ENCODE data around the gene CDK6. TPM values are rescaled to one million over a fixed set of nuclear protein-coding genes. Genes with fewer than 3 reads are reported as not detected.

Gene CDK6
- polyA plus RNA-seq, 1 experiment = 29.2 TPM

DNA sequence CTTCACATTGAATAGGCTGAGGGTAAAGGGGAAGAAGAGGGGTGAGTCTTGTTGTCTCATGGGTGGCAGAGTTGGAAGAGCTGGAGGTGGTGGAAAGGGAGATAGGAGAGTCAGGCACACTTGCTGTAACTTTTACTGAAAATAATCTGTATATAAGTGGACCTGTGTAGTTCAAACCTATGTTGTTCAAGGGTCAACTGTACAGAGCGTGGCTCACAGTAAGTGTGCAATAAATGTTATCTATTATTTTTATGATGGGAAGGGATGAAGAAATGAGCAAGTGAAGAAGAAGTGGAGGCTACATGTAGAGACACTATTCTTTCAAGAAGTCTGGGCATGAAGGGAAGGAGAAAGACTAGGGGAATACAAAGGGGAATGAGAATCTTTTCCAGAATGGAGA is 174.7 kb downstream of the CDK6 start:
- no peak overlapping the region for H3K4me3 ChIP-seq (ENCODE audit: low read depth, low read length)
- CTCF ChIA-PET = interaction anchor here (1.9 kb wide), 1 partner anchor 70 kb away, joined by 5 read pairs; no protein-coding TSS in a partner anchor
- POLR2A ChIA-PET = interaction anchor here (0.6 kb wide), 1 partner anchor 28 kb away, joined by 3 read pairs; no protein-coding TSS in a partner anchor

DNA sequence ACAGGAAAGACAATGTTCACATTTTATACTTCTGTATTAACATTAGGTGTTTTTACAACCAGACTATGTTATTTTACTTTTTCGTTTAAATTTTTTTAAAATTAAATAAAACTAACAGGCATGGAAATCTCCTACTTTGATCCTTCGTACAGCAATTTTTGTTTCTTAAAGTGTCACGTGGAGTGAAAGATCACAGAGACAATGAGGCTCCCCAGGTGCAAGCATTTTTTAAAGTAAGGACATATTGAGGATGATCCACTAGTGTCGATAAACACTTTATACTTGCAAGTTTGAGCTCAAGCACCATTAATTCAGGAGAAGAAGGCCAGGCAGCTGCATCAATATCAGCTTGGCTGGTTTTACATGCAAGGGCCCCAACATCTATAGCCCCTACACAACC is 177.7 kb downstream of the CDK6 start:
- no peak for DNase-seq (ENCODE audit: low read depth)
- ChIA-PET POLR2A (no interaction called here), CTCF (no interaction called here)
- TF ChIP-seq, protein P1, sequence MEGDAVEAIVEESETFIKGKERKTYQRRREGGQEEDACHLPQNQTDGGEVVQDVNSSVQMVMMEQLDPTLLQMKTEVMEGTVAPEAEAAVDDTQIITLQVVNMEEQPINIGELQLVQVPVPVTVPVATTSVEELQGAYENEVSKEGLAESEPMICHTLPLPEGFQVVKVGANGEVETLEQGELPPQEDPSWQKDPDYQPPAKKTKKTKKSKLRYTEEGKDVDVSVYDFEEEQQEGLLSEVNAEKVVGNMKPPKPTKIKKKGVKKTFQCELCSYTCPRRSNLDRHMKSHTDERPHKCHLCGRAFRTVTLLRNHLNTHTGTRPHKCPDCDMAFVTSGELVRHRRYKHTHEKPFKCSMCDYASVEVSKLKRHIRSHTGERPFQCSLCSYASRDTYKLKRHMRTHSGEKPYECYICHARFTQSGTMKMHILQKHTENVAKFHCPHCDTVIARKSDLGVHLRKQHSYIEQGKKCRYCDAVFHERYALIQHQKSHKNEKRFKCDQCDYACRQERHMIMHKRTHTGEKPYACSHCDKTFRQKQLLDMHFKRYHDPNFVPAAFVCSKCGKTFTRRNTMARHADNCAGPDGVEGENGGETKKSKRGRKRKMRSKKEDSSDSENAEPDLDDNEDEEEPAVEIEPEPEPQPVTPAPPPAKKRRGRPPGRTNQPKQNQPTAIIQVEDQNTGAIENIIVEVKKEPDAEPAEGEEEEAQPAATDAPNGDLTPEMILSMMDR (IDR thresholded peaks at IDR 0.05; ENCODE audit: insufficient read depth, low read depth, low read length) = no peak
- Histone ChIP-seq H3K4me3 (ENCODE audit: low read depth, low read length) (no peak overlapping the region), H3K36me3 (ENCODE audit: control insufficient read depth, insufficient read depth, low read length) (peaks cover 1% of the 10 kb centered on the region; the same call in 1 of the 2 replicates), H3K27me3 (ENCODE audit: control insufficient read depth, insufficient read depth, low read length) (no peaks in the 10 kb centered on the region)

More for the DNA sequence above, 174.7 kb downstream of the CDK6 start:
- Histone ChIP-seq H3K27me3 (ENCODE audit: control insufficient read depth, insufficient read depth, low read length) (no peaks in the 10 kb centered on the region), H3K36me3 (ENCODE audit: control insufficient read depth, insufficient read depth, low read length) (peaks cover 1% of the 10 kb centered on the region; the same call in 1 of the 2 replicates)
- TF ChIP-seq, protein P1 (IDR thresholded peaks at IDR 0.05; ENCODE audit: insufficient read depth, low read depth, low read length) = no peak
- no peak for DNase-seq (ENCODE audit: low read depth)

- TF ChIP-seq, protein P1 (IDR thresholded peaks at IDR 0.05; ENCODE audit: insufficient read depth, low read depth, low read length) = no peak
- peaks cover 1% of the 10 kb centered on the region; the same call in 1 of the 2 replicates for H3K36me3 ChIP-seq (ENCODE audit: control insufficient read depth, insufficient read depth, low read length)
- CTCF ChIA-PET = no interaction called here
- DNase-seq (ENCODE audit: low read depth) = no peak
- POLR2A ChIA-PET = no interaction called here
- H3K4me3 ChIP-seq (ENCODE audit: low read depth, low read length) = no peak overlapping the region
- no peaks in the 10 kb centered on the region for H3K27me3 ChIP-seq (ENCODE audit: control insufficient read depth, insufficient read depth, low read length)
Measured at GRCh38 chr7:92657391-92657790, 179.0 kb downstream of the CDK6 start.

- no peaks in the 10 kb centered on the region for H3K27me3 ChIP-seq (ENCODE audit: control insufficient read depth, insufficient read depth, low read length)
- no peak for DNase-seq (ENCODE audit: low read depth)
- CTCF ChIA-PET = no interaction called here
- H3K36me3 ChIP-seq (ENCODE audit: control insufficient read depth, insufficient read depth, low read length) = peaks cover 1% of the 10 kb centered on the region; the same call in 1 of the 2 replicates
- POLR2A ChIA-PET = no interaction called here
- no peak overlapping the region for H3K4me3 ChIP-seq (ENCODE audit: low read depth, low read length)
- TF ChIP-seq, protein P1 (IDR thresholded peaks at IDR 0.05; ENCODE audit: insufficient read depth, low read depth, low read length) = no peak
Measured at GRCh38 chr7:92656121-92656520, 180.3 kb downstream of the CDK6 start.

DNA sequence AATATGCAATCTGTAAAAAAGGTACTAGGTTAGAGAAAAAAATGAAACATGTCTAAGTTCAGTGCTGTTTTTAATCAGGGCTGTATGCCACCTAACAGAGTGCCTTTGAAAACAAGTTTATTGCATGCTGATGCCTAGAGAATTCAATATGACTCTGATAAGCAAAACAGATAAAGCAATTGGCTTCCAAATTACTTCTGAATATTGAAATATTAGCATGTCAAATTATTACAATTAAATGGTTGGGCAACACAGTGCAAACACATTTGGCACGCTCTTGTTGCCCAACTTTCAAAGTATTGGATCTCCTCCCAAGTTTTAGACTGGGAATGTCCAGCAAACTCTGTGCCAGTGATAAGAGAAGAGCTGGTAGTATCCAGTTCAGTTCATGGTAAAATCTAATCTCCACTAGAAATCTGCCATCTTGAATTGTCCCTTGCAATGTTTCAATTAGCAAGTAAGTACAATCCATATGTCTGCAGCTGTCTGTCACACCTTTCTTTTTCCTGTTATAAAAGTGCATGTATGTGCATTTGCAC is 181.0 kb downstream of the CDK6 start:
- DNase-seq (ENCODE audit: low read depth) = no peak
- Histone ChIP-seq H3K4me3 (ENCODE audit: low read depth, low read length) (no peak overlapping the region), H3K27me3 (ENCODE audit: control insufficient read depth, insufficient read depth, low read length) (no peaks in the 10 kb centered on the region), H3K36me3 (ENCODE audit: control insufficient read depth, insufficient read depth, low read length) (no peaks in the 10 kb centered on the region)
- ChIA-PET CTCF (interaction anchor here (0.6 kb wide), 1 partner anchor 254 kb away, joined by 3 read pairs; no protein-coding TSS in a partner anchor), POLR2A (no interaction called here)
- TF ChIP-seq, protein P1 (IDR thresholded peaks at IDR 0.05; ENCODE audit: insufficient read depth, low read depth, low read length) = no peak

All from BJ (cell line).